HG02852 (cell line): Measurements from ENCODE around the gene HNRNPR.
"Not testable (repeated sequence)": the region's sequence is repeated elsewhere in the genome, so short reads cannot be mapped to it uniquely, and the experiment has no call there.

Experiments used
- ATAC-seq: cut with Tn5 transposase; IDR thresholded peaks from one replicate; pipeline ENCODE4 v1.9.1; 2021; ENCODE audit warnings: mild to moderate bottlenecking, moderate library complexity; ENCODE audit not compliant: unreplicated experiment

Gene HNRNPR

DNA sequence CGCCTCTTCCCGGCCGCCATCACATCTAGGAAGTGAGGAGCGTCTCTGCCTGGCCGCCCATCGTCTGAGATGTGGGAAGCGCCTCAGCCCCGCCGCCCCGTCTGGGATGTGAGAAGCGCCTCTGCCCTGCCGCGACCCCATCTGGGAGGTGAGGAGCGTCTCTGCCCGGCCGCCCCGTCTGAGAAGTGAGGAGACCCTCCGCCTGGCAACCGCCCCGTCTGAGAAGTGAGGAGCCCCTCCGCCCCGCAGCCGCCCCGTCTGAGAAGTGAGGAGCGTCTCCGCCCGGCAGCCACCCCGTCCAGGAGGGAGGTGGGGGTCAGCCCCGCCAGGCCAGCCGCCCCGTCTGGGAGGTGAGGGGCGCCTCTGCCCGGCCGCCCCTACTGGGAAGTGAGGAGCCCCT lies 86.7 kb downstream of the HNRNPR start:
- not testable (repeated sequence) for ATAC-seq
